Aorta (tissue), 5 donors: ENCODE measurements around the gene RNASE8. TPM values are rescaled to one million over a fixed set of nuclear protein-coding genes. Genes with fewer than 3 reads are reported as not detected.

Experiments
- ATAC-seq: fragments of 200-7000 bp; cut with Tn5 transposase; one replicate; pipeline ENCODE4 v1.9.1; 2022; ENCODE audit warnings: moderate library complexity; ENCODE audit not compliant: low FRiP score
- DNase-seq, 2 donors: peaks; one replicate each; pipeline ENCODE4 v3.0.0-alpha.2; 2020
- H3K27ac ChIP-seq, 2 donors: one replicate each; pipeline ENCODE4 v1.5.1; 2013; ENCODE audit warnings: low read length in 2 of 2, mild to moderate bottlenecking in 2 of 2, moderate library complexity in 2 of 2, control low read depth in 1 of 2, inconsistent platforms in 1 of 2, low read depth in 1 of 2
- H3K27me3 ChIP-seq, 2 donors: one replicate each; pipeline ENCODE4 v1.6.1; 2013; ENCODE audit warnings: control low read depth in 1 of 2, low read length in 1 of 2, mild to moderate bottlenecking in 1 of 2, moderate library complexity in 1 of 2; ENCODE audit not compliant: insufficient read depth in 2 of 2, control insufficient read depth in 1 of 2
- H3K36me3 ChIP-seq, 2 donors: one replicate each; pipeline ENCODE4 v1.6.1; 2013; ENCODE audit warnings: control low read depth in 1 of 2, low read length in 1 of 2, mild to moderate bottlenecking in 1 of 2; ENCODE audit not compliant: insufficient read depth in 2 of 2, control insufficient read depth in 1 of 2
- H3K4me1 ChIP-seq, 2 donors: one replicate each; pipeline ENCODE4 v1.6.1; 2013; ENCODE audit warnings: low read length in 2 of 2, control low read depth in 1 of 2, mild to moderate bottlenecking in 1 of 2, moderate library complexity in 1 of 2; ENCODE audit not compliant: insufficient read depth in 2 of 2, control insufficient read depth in 1 of 2
- H3K4me3 ChIP-seq, 2 donors: one replicate each; pipeline ENCODE4 v1.5.1; 2013; ENCODE audit warnings: low read length in 2 of 2, control low read depth in 1 of 2, mild to moderate bottlenecking in 1 of 2
- H3K9me3 ChIP-seq: one replicate; pipeline ENCODE4 v1.6.1; 2013; ENCODE audit warnings: mild to moderate bottlenecking, low read length; ENCODE audit not compliant: control insufficient read depth
- WGBS, 2 donors: extraction: QIAGEN DNeasy Blood & Tissue Kit; methylation state at CpG; one replicate each; pipeline ENCODE4 v1.1.7; 2013; 5-methylcytosine and 5-hydroxymethylcytosine counted together
- intact Hi-C, 2 donors: fragments of 100-400 bp; cut with DNase I; formaldehyde crosslinking; loops; one replicate each; pipeline versions ENCODE4 v1.14.2 to v1.15.0; 2022
- microRNA-seq, 2 donors: library from miRNA; unstranded; fragments of <30 nt; microRNA quantifications; one replicate each; pipeline ENCODE4 v1.2.0, GENCODE V29; 2020
- polyA plus RNA-seq, 2 donors: library from polyadenylated mRNA; stranded (reverse); fragments of 200-250 nt; gene quantifications; one replicate each; pipeline ENCODE4 v1.2.3, GENCODE V29; 2013
- total RNA-seq, 2 donors: library from RNA; stranded (reverse); fragmentation: NEBNext Ultra II Directional; extraction: Animal tissue kit (Norgen Biotek cat#: 25700); gene quantifications; one replicate each; pipeline ENCODE4 v1.2.1, GENCODE V29; 2021
- donor health status: healthy with polysubstance abuse.
- donor health status: Bipolar disorder and iron deficiency.
- donor health status: DM: no; HTN: no; CAD: no.
- donor health status: DM: no; HTN: no; CAD: no.
- donor health status: DM: yes; HTN: yes; CAD: no.

Gene RNASE8
- total and polyA plus RNA-seq, 4 donors = 1.00 TPM; not detected in 3

DNA sequence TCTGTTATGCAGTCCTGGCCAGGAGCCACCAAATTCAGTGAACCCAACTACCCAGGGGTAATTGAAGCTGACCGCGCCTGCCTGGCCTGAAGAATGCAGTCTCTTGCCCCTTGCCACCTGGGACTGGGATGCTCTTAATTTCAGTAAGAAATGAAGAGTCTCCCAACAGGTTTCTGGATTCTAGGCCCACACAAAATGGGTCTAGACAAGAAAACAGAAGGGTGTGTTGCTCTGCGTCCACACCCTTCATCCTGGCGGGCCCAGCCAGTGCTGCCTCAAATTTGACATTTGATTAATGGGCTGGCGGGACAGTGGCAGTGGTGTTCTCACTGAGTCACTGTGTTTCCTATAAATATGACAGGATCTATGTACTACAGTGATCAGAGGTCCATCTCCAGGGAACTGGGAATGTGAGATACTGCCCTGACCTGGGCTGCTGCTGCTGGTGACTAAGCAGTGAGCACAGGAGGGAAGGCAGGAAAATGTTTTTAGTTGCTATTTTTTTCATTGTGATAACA lies 49.7 kb downstream of the RNASE8 start:
- intact Hi-C loops = loop anchor here (2.0 to 5.0 kb wide), 2 partner anchors 39 to 90 kb away; no protein-coding TSS in a partner anchor
- H3K4me1 ChIP-seq = no peaks in the 10 kb centered on the region
- WGBS, 2 donors = 38 to 40% methylated on average over 5 of the region's 5 CpGs
- no peaks in the 10 kb centered on the region for H3K9me3 ChIP-seq
- H3K27me3 ChIP-seq = no peaks in the 10 kb centered on the region
- no peaks in the 10 kb centered on the region for H3K36me3 ChIP-seq
- H3K27ac ChIP-seq = no peak overlapping the region
- H3K4me3 ChIP-seq = no peak overlapping the region
- DNase-seq (no peak), ATAC-seq (no peak)

Small RNA genes lying within 50 kb of the gene (microRNA-seq; reads per million reads assigned to microRNA genes)
- 0 reads per million in 2 donors for gene MIR6717

Other genes with a start within 250 kb of the RNASE8 start
- gene RNASE3, start 166.4 kb upstream of the RNASE8 start, total RNA-seq = under 1 TPM in 1 of 2 donors, not detected in 1; 0.57 TPM
- not detected for gene RNASE3, start 166.4 kb upstream of the RNASE8 start, polyA plus RNA-seq
- 1 to 10 TPM; 4.5 to 5.8 TPM for gene RNASE2, start 102.3 kb upstream of the RNASE8 start, total RNA-seq
- gene RNASE2, start 102.3 kb upstream of the RNASE8 start, polyA plus RNA-seq = 1 to 10 TPM; 2.8 to 3.3 TPM
- gene METTL17, start 67.8 kb upstream of the RNASE8 start, total RNA-seq = 10 to 100 TPM; 33.5 to 57.0 TPM
- 10 to 100 TPM; 20.0 to 88.6 TPM for gene METTL17, start 67.8 kb upstream of the RNASE8 start, polyA plus RNA-seq
- gene SLC39A2, start 58.5 kb upstream of the RNASE8 start, total RNA-seq = not detected
- not detected for gene SLC39A2, start 58.5 kb upstream of the RNASE8 start, polyA plus RNA-seq
- gene NDRG2, start 32.8 kb upstream of the RNASE8 start, total RNA-seq = 100 to 1,000 TPM in 1 of 2 donors, 10 to 100 TPM in 1; 68.7 to 107 TPM
- gene NDRG2, start 32.8 kb upstream of the RNASE8 start, polyA plus RNA-seq = 100 to 1,000 TPM in 1 of 2 donors, 10 to 100 TPM in 1; 83.6 to 196 TPM
- not detected for gene TPPP2, start 27.6 kb upstream of the RNASE8 start, total RNA-seq
- gene TPPP2, start 27.6 kb upstream of the RNASE8 start, polyA plus RNA-seq = not detected
- not detected for gene RNASE13, start 23.0 kb upstream of the RNASE8 start, total RNA-seq
- gene RNASE13, start 23.0 kb upstream of the RNASE8 start, polyA plus RNA-seq = under 1 TPM in 1 of 2 donors, not detected in 1; 0.18 TPM
- gene RNASE7, start 15.5 kb upstream of the RNASE8 start, total RNA-seq = not detected
- gene RNASE7, start 15.5 kb upstream of the RNASE8 start, polyA plus RNA-seq = not detected
- gene ARHGEF40, start 12.5 kb downstream of the RNASE8 start, total RNA-seq = 10 to 100 TPM; 40.5 to 68.3 TPM
- 10 to 100 TPM in 1 of 2 donors, 1 to 10 TPM in 1; 5.4 to 24.3 TPM for gene ARHGEF40, start 12.5 kb downstream of the RNASE8 start, polyA plus RNA-seq
- gene ZNF219, start 40.8 kb downstream of the RNASE8 start, total RNA-seq = 10 to 100 TPM; 33.0 to 41.3 TPM
- gene ZNF219, start 40.8 kb downstream of the RNASE8 start, polyA plus RNA-seq = 10 to 100 TPM; 24.5 to 39.4 TPM
- gene TMEM253, start 43.2 kb downstream of the RNASE8 start, total RNA-seq = not detected
- 1 to 10 TPM in 1 of 2 donors, under 1 TPM in 1; 0.64 to 6.4 TPM for gene TMEM253, start 43.2 kb downstream of the RNASE8 start, polyA plus RNA-seq
- not detected for gene OR5AU1, start 98.2 kb downstream of the RNASE8 start, total RNA-seq
- not detected for gene OR5AU1, start 98.2 kb downstream of the RNASE8 start, polyA plus RNA-seq
- gene HNRNPC, start 211.6 kb downstream of the RNASE8 start, total RNA-seq = 100 to 1,000 TPM; 257 to 313 TPM
- 100 to 1,000 TPM; 260 to 378 TPM for gene HNRNPC, start 211.6 kb downstream of the RNASE8 start, polyA plus RNA-seq
- 1 to 10 TPM in 1 of 2 donors, under 1 TPM in 1; 0.39 to 2.3 TPM for gene RPGRIP1, start 222.3 kb downstream of the RNASE8 start, total RNA-seq
- under 1 TPM in 1 of 2 donors, not detected in 1; 0.25 TPM for gene RPGRIP1, start 222.3 kb downstream of the RNASE8 start, polyA plus RNA-seq